ENCODE results near the gene C7orf57. TPM values are rescaled to one million over a fixed set of nuclear protein-coding genes. Genes with fewer than 3 reads are reported as not detected.
A peak's percentile ranks its signal among the peaks of the same experiment; 100 is the strongest.
"Not testable (repeated sequence)": the region's sequence is repeated elsewhere in the genome, so short reads cannot be mapped to it uniquely, and the experiment has no call there.

The C7orf57 gene
- total RNA-seq (not detected), polyA plus RNA-seq (not detected)
- long read RNA-seq, donor 1 = 0 reads
- long read RNA-seq, donor 2 = 0 reads

DNA sequence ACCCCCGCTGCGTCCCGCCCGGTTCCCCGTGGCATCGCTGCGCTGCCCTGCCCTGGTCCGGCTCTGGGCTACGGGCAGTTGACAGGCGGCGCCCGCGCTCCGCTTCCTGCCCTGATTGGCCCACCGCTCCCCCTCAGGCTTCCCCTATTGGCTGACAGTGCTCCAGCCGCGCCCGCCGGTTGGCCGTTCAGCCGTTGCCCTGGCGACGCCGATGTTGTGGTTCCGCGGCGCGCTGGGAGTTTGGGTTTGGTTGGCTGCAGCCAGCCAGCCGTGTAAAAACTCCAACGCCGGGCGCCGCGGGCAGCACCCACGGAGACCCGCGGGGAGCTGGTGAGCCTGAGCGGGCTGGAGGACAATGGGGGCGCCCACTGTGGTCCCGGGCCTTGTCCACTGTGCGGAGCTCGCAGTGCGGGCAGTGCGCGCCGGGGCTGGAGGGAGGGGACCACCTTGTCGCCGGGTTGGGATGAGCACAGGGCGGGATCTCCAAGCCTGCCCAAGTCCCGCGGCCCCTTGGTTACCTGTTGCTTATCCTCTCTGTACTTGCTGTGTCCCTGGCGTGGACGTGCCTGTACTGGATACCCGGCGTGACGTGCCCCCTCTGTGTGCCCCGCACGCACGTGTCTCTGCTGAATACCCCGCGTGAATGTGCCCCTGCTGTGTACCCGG lies at the start of gene C7orf57:
Gene C7orf57, plus strand, starts transcription at position 243 of the 666 bp plus-strand sequence. CDS start 766 bp downstream, outside the sequence.
- intact Hi-C loops (cut with DNase I) = loop anchor here (5.0 to 10.0 kb wide), 4 partner anchors 51 to 72 kb away; partner anchors contain the start of gene UPP1 (in 1 of the 2)
- Histone ChIP-seq H3K9me3 (ENCODE audit: control insufficient read depth, low read length) (no peaks in the 10 kb centered on the region), H3K4me3 (ENCODE audit: low read length in 2 of 2) (peak within 1 kb of the TSS; percentile 17 to 72), H3K27me3 (ENCODE audit: control insufficient read depth in 1 of 2, insufficient read depth in 2 of 2, low read length in 1 of 2) (no peaks in the 10 kb centered on the region), H3K4me1 (ENCODE audit: control insufficient read depth in 1 of 2, insufficient read depth in 2 of 2, low read length in 2 of 2) (no peaks in the 10 kb centered on the region), H3K27ac (ENCODE audit: low read depth in 1 of 2, low read length in 2 of 2) (no peak within 1 kb of the TSS), H3K36me3 (ENCODE audit: control insufficient read depth in 1 of 2, insufficient read depth in 2 of 2, low read length in 1 of 2) (no peaks in the 10 kb centered on the region)
- 1% methylated on average over 55 to 62 of the region's 62 CpGs for WGBS, 2 donors
- peak; percentile 97 for ATAC-seq (ENCODE audit: low FRiP score)
- DNase-seq = peak; percentile 96 to 98

GRCh38 chr7:47988496-47989386 lies 46.6 kb upstream of the C7orf57 start:
- ATAC-seq (ENCODE audit: low FRiP score) = no peak

DNA sequence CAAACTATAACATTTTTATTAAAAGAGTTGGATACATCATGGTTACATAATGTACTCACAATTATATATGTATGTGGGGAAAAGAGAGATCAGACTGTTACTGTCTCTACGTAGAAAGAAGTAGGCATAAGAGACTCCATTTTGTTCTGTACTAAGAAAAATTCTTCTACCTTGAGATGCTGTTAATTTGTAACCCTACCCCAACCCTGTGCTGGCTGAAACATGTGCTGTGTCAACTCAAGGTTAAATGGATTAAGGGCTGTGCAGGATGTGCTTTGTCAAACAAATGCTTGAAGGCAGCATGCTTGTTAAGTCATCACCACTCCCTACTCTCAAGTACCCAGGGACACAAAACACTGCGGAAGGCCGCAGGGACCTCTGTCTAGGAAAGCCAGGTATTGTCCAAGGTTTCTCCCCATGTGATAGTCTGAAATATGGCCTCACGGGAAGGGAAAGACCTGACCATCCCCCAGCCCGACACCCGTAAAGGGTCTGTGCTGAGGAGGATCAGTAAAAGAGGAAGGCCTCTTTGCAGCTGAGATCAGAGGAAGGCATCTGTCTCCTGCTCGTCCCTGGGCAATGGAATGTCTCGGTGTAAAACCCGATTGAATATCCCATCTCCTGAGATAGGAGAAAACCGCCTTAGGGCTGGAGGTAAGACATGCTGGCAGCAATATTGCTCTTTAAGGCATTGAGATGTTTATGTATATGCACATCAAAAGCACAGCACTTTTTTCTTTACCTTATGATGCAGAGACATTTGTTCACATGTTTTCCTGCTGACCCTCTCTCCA lies 45.5 kb upstream of the C7orf57 start:
- H3K4me1 ChIP-seq (ENCODE audit: control insufficient read depth in 1 of 2, insufficient read depth in 2 of 2, low read length in 2 of 2); H3K27me3 ChIP-seq (ENCODE audit: control insufficient read depth in 1 of 2, insufficient read depth in 2 of 2, low read length in 1 of 2); DNase-seq; H3K4me3 ChIP-seq (ENCODE audit: low read length in 2 of 2); ATAC-seq (ENCODE audit: low FRiP score); H3K27ac ChIP-seq (ENCODE audit: low read depth in 1 of 2, low read length in 2 of 2); H3K9me3 ChIP-seq (ENCODE audit: control insufficient read depth, low read length); H3K36me3 ChIP-seq (ENCODE audit: control insufficient read depth in 1 of 2, insufficient read depth in 2 of 2, low read length in 1 of 2): not testable (repeated sequence)
- 80 to 81% methylated on average over 10 of the region's 10 CpGs for WGBS, 2 donors
- intact Hi-C loops (cut with DNase I) = loop anchor here (2.0 to 10.0 kb wide), 3 partner anchors 43 to 121 kb away; partner anchors contain the start of genes C7orf57 (in 1 of the 2) and PKD1L1 (in 1 of the 2)

More at GRCh38 chr7:47988496-47989386, 46.6 kb upstream of the C7orf57 start:
- no peak overlapping the region for H3K27ac ChIP-seq (ENCODE audit: low read depth in 1 of 2, low read length in 2 of 2)
- no peaks in the 10 kb centered on the region for H3K27me3 ChIP-seq (ENCODE audit: control insufficient read depth in 1 of 2, insufficient read depth in 2 of 2, low read length in 1 of 2)
- WGBS, 2 donors = 75 to 76% methylated on average over 8 of the region's 8 CpGs
- H3K4me3 ChIP-seq (ENCODE audit: low read length in 2 of 2) = no peak overlapping the region
- H3K4me1 ChIP-seq (ENCODE audit: control insufficient read depth in 1 of 2, insufficient read depth in 2 of 2, low read length in 2 of 2) = no peaks in the 10 kb centered on the region
- no peak for DNase-seq
- no peaks in the 10 kb centered on the region for H3K9me3 ChIP-seq (ENCODE audit: control insufficient read depth, low read length)
- H3K36me3 ChIP-seq (ENCODE audit: control insufficient read depth in 1 of 2, insufficient read depth in 2 of 2, low read length in 1 of 2) = no peaks in the 10 kb centered on the region
- intact Hi-C loops (cut with DNase I) = loop anchor here in 1 of 2 donors (10.0 kb wide), 1 partner anchor 46 kb away; the partner anchor contains the start of gene C7orf57

DNA sequence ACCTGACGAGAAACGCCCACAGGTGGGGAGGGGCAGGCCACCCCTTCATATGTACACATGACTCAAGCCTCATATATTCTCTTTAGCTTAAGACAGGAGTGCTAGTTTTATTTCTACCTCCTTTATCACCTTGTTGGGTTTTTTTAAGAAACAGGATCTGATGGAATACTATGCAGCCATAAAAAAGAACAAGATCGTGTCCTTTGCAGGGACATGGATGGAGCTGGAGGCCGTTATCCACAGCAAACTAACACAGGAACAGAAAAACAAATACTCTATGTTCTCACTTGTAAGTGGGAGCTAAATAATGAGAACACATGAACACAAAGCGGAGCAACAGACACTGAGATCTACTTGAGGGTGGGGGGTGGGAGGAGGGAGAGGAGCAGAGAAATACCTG lies 44.8 kb upstream of the C7orf57 start:
- Histone ChIP-seq H3K4me1 (ENCODE audit: control insufficient read depth in 1 of 2, insufficient read depth in 2 of 2, low read length in 2 of 2) (no peaks in the 10 kb centered on the region), H3K4me3 (ENCODE audit: low read length in 2 of 2) (no peak overlapping the region), H3K27ac (ENCODE audit: low read depth in 1 of 2, low read length in 2 of 2) (no peak overlapping the region), H3K36me3 (ENCODE audit: control insufficient read depth in 1 of 2, insufficient read depth in 2 of 2, low read length in 1 of 2) (no peaks in the 10 kb centered on the region), H3K27me3 (ENCODE audit: control insufficient read depth in 1 of 2, insufficient read depth in 2 of 2, low read length in 1 of 2) (no peaks in the 10 kb centered on the region), H3K9me3 (ENCODE audit: control insufficient read depth, low read length) (no peaks in the 10 kb centered on the region)
- 95 to 96% methylated on average over 5 of the region's 5 CpGs for WGBS, 2 donors
- DNase-seq (no peak), ATAC-seq (ENCODE audit: low FRiP score) (no peak)
- intact Hi-C loops (cut with DNase I) = loop anchor here (2.0 to 5.0 kb wide), 2 partner anchors 43 to 120 kb away; partner anchors contain the start of gene PKD1L1 (in 1 of the 2)

DNA sequence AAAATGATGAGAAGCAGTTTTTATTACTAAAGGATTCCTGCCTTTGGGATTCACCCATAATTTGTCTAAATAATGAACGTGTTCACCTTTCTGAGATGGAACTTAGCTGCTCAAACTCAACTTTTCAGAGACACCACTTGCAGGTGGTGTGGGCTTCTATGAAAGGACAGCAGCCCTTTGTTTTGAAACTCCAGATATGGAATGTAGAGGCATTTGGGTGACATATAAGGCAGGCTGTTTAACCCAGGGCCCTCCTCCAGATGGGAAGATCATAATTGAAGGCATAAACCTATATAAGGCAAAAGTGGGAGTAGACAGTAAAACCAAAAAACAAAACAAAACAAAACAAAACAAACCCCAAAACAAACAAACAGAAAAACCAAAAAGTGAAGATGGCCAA lies 44.1 kb upstream of the C7orf57 start:
- Histone ChIP-seq H3K4me1 (ENCODE audit: control insufficient read depth in 1 of 2, insufficient read depth in 2 of 2, low read length in 2 of 2) (no peaks in the 10 kb centered on the region), H3K4me3 (ENCODE audit: low read length in 2 of 2) (no peak overlapping the region), H3K9me3 (ENCODE audit: control insufficient read depth, low read length) (no peaks in the 10 kb centered on the region), H3K36me3 (ENCODE audit: control insufficient read depth in 1 of 2, insufficient read depth in 2 of 2, low read length in 1 of 2) (no peaks in the 10 kb centered on the region), H3K27ac (ENCODE audit: low read depth in 1 of 2, low read length in 2 of 2) (no peak overlapping the region), H3K27me3 (ENCODE audit: control insufficient read depth in 1 of 2, insufficient read depth in 2 of 2, low read length in 1 of 2) (no peaks in the 10 kb centered on the region)
- intact Hi-C loops (cut with DNase I) = loop anchor here (1.0 to 5.0 kb wide), 3 partner anchors 44 to 120 kb away; partner anchors contain the start of gene PKD1L1 (in 1 of the 2)
- ATAC-seq (ENCODE audit: low FRiP score) = no peak
- no peak for DNase-seq
- WGBS, 2 donors = 89 to 94% methylated on average over 1 of the region's 1 CpG

DNA sequence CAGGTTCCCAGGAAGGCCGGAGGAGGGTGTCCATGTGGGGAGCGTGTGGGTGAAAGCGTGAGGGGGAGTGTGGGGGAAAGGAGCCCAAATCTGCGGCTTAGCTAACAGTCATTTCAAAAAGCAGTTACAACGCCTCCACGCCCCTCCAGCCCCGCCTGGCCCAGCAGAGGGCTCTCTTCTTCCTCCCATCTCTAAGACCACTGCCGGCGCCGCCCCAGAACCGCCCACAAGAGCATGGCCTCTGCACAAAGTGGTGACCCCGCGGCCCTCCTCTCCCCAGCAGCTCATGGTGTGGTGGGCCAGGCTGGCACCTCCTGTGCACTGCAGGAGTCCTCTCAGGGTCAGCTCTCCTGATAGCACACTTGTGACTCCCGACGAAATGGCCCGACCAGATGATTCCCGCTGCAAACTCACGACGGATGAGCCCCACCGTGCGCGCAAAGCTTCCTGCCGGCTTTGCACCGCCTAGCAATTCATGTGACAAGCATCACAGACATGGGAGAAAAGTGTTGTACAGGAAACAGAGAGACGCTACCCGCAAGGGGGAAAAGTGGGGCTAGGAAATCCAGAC lies 43.5 kb upstream of the C7orf57 start:
- Histone ChIP-seq H3K4me3 (ENCODE audit: low read length in 2 of 2) (peak overlapping the region; percentile 0 to 35), H3K27me3 (ENCODE audit: control insufficient read depth in 1 of 2, insufficient read depth in 2 of 2, low read length in 1 of 2) (no peaks in the 10 kb centered on the region), H3K36me3 (ENCODE audit: control insufficient read depth in 1 of 2, insufficient read depth in 2 of 2, low read length in 1 of 2) (no peaks in the 10 kb centered on the region), H3K9me3 (ENCODE audit: control insufficient read depth, low read length) (no peaks in the 10 kb centered on the region), H3K4me1 (ENCODE audit: control insufficient read depth in 1 of 2, insufficient read depth in 2 of 2, low read length in 2 of 2) (no peaks in the 10 kb centered on the region), H3K27ac (ENCODE audit: low read depth in 1 of 2, low read length in 2 of 2) (no peak overlapping the region)
- ATAC-seq (ENCODE audit: low FRiP score) (peak; percentile 95), DNase-seq (peak; percentile 94)
- 2 to 7% methylated on average over 22 to 26 of the region's 26 CpGs for WGBS, 2 donors
- intact Hi-C loops (cut with DNase I) = loop anchor here (1.0 to 5.0 kb wide), 3 partner anchors 45 to 119 kb away; partner anchors contain the start of gene PKD1L1 (in 1 of the 2)

GRCh38 chr7:47992446-47992845 lies 42.9 kb upstream of the C7orf57 start:
- ATAC-seq (ENCODE audit: low FRiP score) (no peak), DNase-seq (no peak)
- no peaks in the 10 kb centered on the region for H3K36me3 ChIP-seq (ENCODE audit: control insufficient read depth in 1 of 2, insufficient read depth in 2 of 2, low read length in 1 of 2)
- H3K4me1 ChIP-seq (ENCODE audit: control insufficient read depth in 1 of 2, insufficient read depth in 2 of 2, low read length in 2 of 2) = no peaks in the 10 kb centered on the region
- H3K27me3 ChIP-seq (ENCODE audit: control insufficient read depth in 1 of 2, insufficient read depth in 2 of 2, low read length in 1 of 2) = no peaks in the 10 kb centered on the region
- intact Hi-C loops (cut with DNase I) = loop anchor here in 1 of 2 donors (5.0 kb wide), 1 partner anchor 45 kb away; the partner anchor contains the start of gene PKD1L1
- H3K27ac ChIP-seq (ENCODE audit: low read depth in 1 of 2, low read length in 2 of 2) = no peak overlapping the region
- no peak overlapping the region for H3K4me3 ChIP-seq (ENCODE audit: low read length in 2 of 2)
- H3K9me3 ChIP-seq (ENCODE audit: control insufficient read depth, low read length) = no peaks in the 10 kb centered on the region
- WGBS, 2 donors = 82 to 89% methylated on average over 3 of the region's 3 CpGs

Measured in aorta (tissue), 5 donors.